K562 (cell line): ENCODE measurements around the gene ST6GALNAC1. TPM values are rescaled to one million over a fixed set of nuclear protein-coding genes. Genes with fewer than 3 reads are reported as not detected.

ENCODE experiments used
- ATAC-seq: fragments of 200-7000 bp; cut with Tn5 transposase; 3 replicates; pipeline ENCODE4 v1.9.1; 2020; ENCODE audit warnings: moderate library complexity
- BruUV-seq: library from RNA; stranded (reverse); fragments of 400-500 nt; replicated peaks from 2 replicates; lab custom pipeline; 2021; lab: Mats Ljungman, UMichigan
- CTCF ChIA-PET: fragments of 300-600 bp; formaldehyde crosslinking; extraction: SDS; loops from one replicate; lab custom pipeline; 2021; ENCODE audit warnings: low intra/inter-chr PET ratio; lab: Yijun Ruan, JAX
- POLR2A ChIA-PET: fragments of 300-600, 350-650 bp; sonication (Branson Sonifier 250); formaldehyde crosslinking; extraction: SDS; loops from one replicate; lab custom pipeline; 2021; ENCODE audit warnings: antibody characterized with exemption, inconsistent platforms; lab: Yijun Ruan, JAX
- DNase-seq, 4 experiments: peaks; one replicate each; pipeline versions ENCODE4 v3.0.0 to v3.0.0-alpha.2; 2011 to 2018; ENCODE audit warnings: low spot score in 3 of 4, mixed read lengths in 3 of 4; ENCODE audit errors: extremely low read depth in 1 of 4
- FAIRE-seq: peaks from 2 replicates; lab custom pipeline; 2011; peaks lifted over from hg19 to GRCh38; lab: Jason Lieb, UNC
- H2AFZ ChIP-seq: 2 replicates; pipeline ENCODE4 v1.6.0; 2011; ENCODE audit warnings: low read depth, low read length, control low read depth, inconsistent platforms
- H3K27ac ChIP-seq: fragments of 200-600 bp; 3 replicates; pipeline ENCODE4 v1.8.0; 2011; ENCODE audit warnings: low read depth, mild to moderate bottlenecking, control low read depth, inconsistent platforms, low read length, moderate library complexity, mixed read lengths; ENCODE audit errors: extremely low read depth
- H3K27me3 ChIP-seq, 2 experiments: fragments of 300-600 bp in 1 of 2; 2 replicates in 1 of 2; 3 replicates in 1 of 2; pipeline versions ENCODE4 v1.6.0 to v1.8.0; 2011; ENCODE audit warnings: inconsistent platforms in 2 of 2, low read length in 2 of 2, mild to moderate bottlenecking in 1 of 2, mixed read lengths in 1 of 2, moderate library complexity in 1 of 2; ENCODE audit not compliant: control insufficient read depth in 2 of 2, insufficient read depth in 2 of 2
- H3K36me3 ChIP-seq: fragments of 300-600 bp; 3 replicates; pipeline ENCODE4 v1.8.0; 2011; ENCODE audit warnings: mild to moderate bottlenecking, low read length, inconsistent platforms; ENCODE audit not compliant: control insufficient read depth, insufficient read depth
- H3K4me1 ChIP-seq, 2 experiments: fragments of 200-600 bp in 1 of 2; replicated peaks in 1 of 2; 2 replicates in 1 of 2; 3 replicates in 1 of 2; pipeline versions ENCODE4 v1.5.1 to v1.8.0; 2011; ENCODE audit warnings: inconsistent platforms in 2 of 2, low read length in 2 of 2, mild to moderate bottlenecking in 1 of 2, mixed read lengths in 1 of 2, moderate library complexity in 1 of 2; ENCODE audit not compliant: control insufficient read depth in 2 of 2, insufficient read depth in 2 of 2
- H3K4me2 ChIP-seq: 2 replicates; pipeline ENCODE4 v1.6.1; 2011; ENCODE audit warnings: low read length, control low read depth, inconsistent platforms, mixed read lengths; ENCODE audit not compliant: insufficient read depth
- H3K4me3 ChIP-seq: fragments of 200-600 bp; sonication (generic), shearing (Covaris generic); 2 replicates; pipeline ENCODE4 v1.5.1; 2016; ENCODE audit warnings: control low read depth, inconsistent platforms
- H3K79me2 ChIP-seq: fragments of 200-600 bp; 3 replicates; pipeline ENCODE4 v1.8.0; 2011; ENCODE audit warnings: low read length, inconsistent platforms; ENCODE audit not compliant: control insufficient read depth, insufficient read depth
- H3K9ac ChIP-seq, 2 experiments: 2 replicates each; pipeline versions ENCODE4 v1.6.0 to v1.6.1; 2011; ENCODE audit warnings: low read depth in 2 of 2, low read length in 2 of 2, control low read depth in 1 of 2, inconsistent platforms in 1 of 2, mild to moderate bottlenecking in 1 of 2, mixed read lengths in 1 of 2; ENCODE audit not compliant: insufficient read depth in 1 of 2
- H3K9me1 ChIP-seq: one replicate; pipeline ENCODE4 v1.6.0; 2011; ENCODE audit warnings: inconsistent platforms, mild to moderate bottlenecking, low read length, moderate library complexity; ENCODE audit not compliant: control insufficient read depth, insufficient read depth
- H3K9me3 ChIP-seq: replicated peaks from 2 replicates; pipeline ENCODE4 v1.5.1; 2011; ENCODE audit warnings: low read depth, low read length, inconsistent platforms; ENCODE audit not compliant: control insufficient read depth, insufficient read depth
- H4K20me1 ChIP-seq: replicated peaks from 2 replicates; pipeline ENCODE4 v1.6.1; 2011; ENCODE audit warnings: low read length, inconsistent platforms, mixed read lengths; ENCODE audit not compliant: control insufficient read depth, insufficient read depth
- ARID1B ChIP-seq: fragments of 450-650 bp; IDR thresholded peaks from 2 replicates; pipeline ENCODE4 v1.6.1; 2016; ENCODE audit warnings: antibody characterized with exemption, mild to moderate bottlenecking, inconsistent platforms
- CC2D1A ChIP-seq: fragments of 450-650 bp; IDR thresholded peaks from 2 replicates; pipeline ENCODE4 v1.6.1; 2017; ENCODE audit warnings: mild to moderate bottlenecking
- E2F4 ChIP-seq: sonication (generic); formaldehyde crosslinking; IDR thresholded peaks from 2 replicates; pipeline ENCODE4 v1.8.0; 2022; ENCODE audit warnings: mild to moderate bottlenecking, low read depth, missing genetic modification reagents
- GATAD2B ChIP-seq: fragments of 450-650 bp; IDR thresholded peaks from 2 replicates; pipeline ENCODE4 v1.6.1; 2017; ENCODE audit warnings: mild to moderate bottlenecking, borderline replicate concordance
- HMGN3 ChIP-seq: IDR thresholded peaks from 2 replicates; pipeline ENCODE4 v1.6.1; 2011; ENCODE audit warnings: borderline replicate concordance, low read depth, mild to moderate bottlenecking, mixed read lengths, low read length; ENCODE audit not compliant: insufficient read length; ENCODE audit errors: extremely low read depth
- SETDB1 ChIP-seq: IDR thresholded peaks from one replicate; pipeline ENCODE4 v1.6.1; 2012; ENCODE audit warnings: low read length, control low read depth, inconsistent platforms
- TCF3 ChIP-seq: sonication (generic); formaldehyde crosslinking; IDR thresholded peaks from 2 replicates; pipeline ENCODE4 v1.4.0; 2020; ENCODE audit warnings: mild to moderate bottlenecking, missing genetic modification reagents
- THRAP3 ChIP-seq: fragments of 450-650 bp; IDR thresholded peaks from 2 replicates; pipeline ENCODE4 v1.6.1; 2016; ENCODE audit warnings: mild to moderate bottlenecking, inconsistent platforms, borderline replicate concordance
- ZFPM2 ChIP-seq: fragments of 250-450 bp; sonication (Bioruptor Pico); IDR thresholded peaks from 2 replicates; pipeline ENCODE4 v1.5.1; 2022; ENCODE audit warnings: mild to moderate bottlenecking
- ZFX ChIP-seq: sonication (generic); formaldehyde crosslinking; IDR thresholded peaks from 2 replicates; pipeline ENCODE4 v1.8.0; 2022; ENCODE audit warnings: mild to moderate bottlenecking, missing genetic modification reagents, moderate library complexity
- ZNF324 ChIP-seq: fragments of 250-450 bp; sonication (Bioruptor Pico); IDR thresholded peaks from 2 replicates; pipeline ENCODE4 v1.4.0; 2020; ENCODE audit warnings: mild to moderate bottlenecking
- WGBS: fragments of 100-300 bp; shearing (Covaris generic); methylation state at CpG from one replicate; pipeline ENCODE4 v1.1.6; 2016; ENCODE audit warnings: low coverage, mixed read lengths; ENCODE audit not compliant: insufficient coverage; ENCODE audit errors: missing lambda C conversion rate; 5-methylcytosine and 5-hydroxymethylcytosine counted together
- in situ Hi-C: fragments of 300-500 bp; cut with MboI; formaldehyde crosslinking; loops from 4 replicates; pipeline ENCODE4 v1.15.0; 2018; ENCODE audit warnings: inconsistent platforms, mixed read lengths
- intact Hi-C: fragments of 100-400 bp; cut with micrococcal nuclease; formaldehyde crosslinking; loops from 2 replicates; pipeline ENCODE4 v1.14.2; 2022
- polyA plus RNA-seq, 8 experiments: library from polyadenylated mRNA; depleted of rRNA in 4 of 8; stranded (reverse) in 5 of 8; unstranded in 3 of 8; fragments of >200 nt; fragmentation: Nextera tagmentation in 2 of 8; fragmentation: Illumina TruSeq in 1 of 8; extraction: Ambion mirVana in 2 of 8; extraction: Trizol in 1 of 8; gene quantifications; 2 replicates each; pipeline versions ENCODE4 v1.2.1 to v1.2.3, GENCODE V29; 2011 to 2014; ENCODE audit warnings: inconsistent platforms in 1 of 8, missing spikeins in 1 of 8
- total RNA-seq, 7 experiments: library from RNA; depleted of rRNA in 6 of 7; stranded (reverse); fragments of >200 nt in 6 of 7; fragmentation: Illumina TruSeq in 2 of 7; extraction: Trizol in 2 of 7; gene quantifications; 2 replicates each; pipeline versions ENCODE4 v1.2.1 to v1.2.3, GENCODE V29; 2011 to 2021; ENCODE audit warnings: low replicate concordance in 1 of 7
- TF ChIP-seq, protein P1 (sequence below), 2 experiments: fragments of 450-650 bp in 1 of 2; sonication (generic) in 1 of 2; formaldehyde crosslinking; conservative IDR thresholded peaks; 2 replicates each; pipeline versions ENCODE4 v1.4.0 to v1.8.1; 2020 to 2022; ENCODE audit warnings: mild to moderate bottlenecking in 1 of 2, missing genetic modification reagents in 1 of 2
- TF ChIP-seq, protein P2 (sequence below): sonication (generic); formaldehyde crosslinking; IDR thresholded peaks from 2 replicates; pipeline ENCODE4 v1.8.0; 2023; ENCODE audit warnings: mild to moderate bottlenecking, missing genetic modification reagents
- TF ChIP-seq, protein P3 (sequence below): fragments of 450-650 bp; IDR thresholded peaks from 2 replicates; pipeline ENCODE4 v1.6.1; 2014; ENCODE audit warnings: low read depth, mild to moderate bottlenecking, moderate library complexity, borderline replicate concordance

Gene ST6GALNAC1
- total and polyA plus RNA-seq, 9 of the 15 experiments (the other 6 are each of a cell fraction or from before 2014, with no cell fraction given): 20.6 to 68.4 (median 50.5) TPM

DNA sequence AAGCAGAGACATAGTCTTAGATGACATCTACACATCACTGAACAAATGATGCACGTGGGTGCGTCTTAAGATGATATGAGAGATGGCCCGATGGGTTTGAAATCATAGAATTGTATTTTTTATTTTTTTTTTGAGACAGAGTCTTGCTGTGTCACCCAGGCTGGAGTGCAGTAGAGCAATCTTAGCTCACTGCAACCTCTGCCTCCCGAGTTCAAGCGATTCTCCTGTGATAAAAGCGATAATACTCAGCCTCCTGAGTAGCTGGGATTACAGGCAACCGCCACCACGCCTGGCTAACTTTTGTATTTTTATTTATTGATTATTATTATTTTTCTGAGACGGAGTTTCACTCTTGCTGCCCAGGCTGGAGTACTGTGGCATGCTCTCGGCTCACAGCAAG lies 5.3 kb downstream of the ST6GALNAC1 start:
- DNase-seq (peak in 1 of 4 experiments; percentile 38), ATAC-seq (no peak), FAIRE-seq (no peak)
- Histone ChIP-seq H3K4me1 (peaks cover 32 to 38% of the 10 kb centered on the region in 2 experiments; a peak in 4 of 5 replicates), H3K27me3 (no peaks in the 10 kb centered on the region), H3K9ac (peak overlapping the region; percentile 62 to 90; a peak in 2 of 4 replicates), H3K79me2 (peaks cover 79% of the 10 kb centered on the region), H3K36me3 (peaks cover 42% of the 10 kb centered on the region), H3K27ac (no peak overlapping the region), H3K9me1 (no peaks in the 10 kb centered on the region), H3K9me3 (no peaks in the 10 kb centered on the region), H3K4me2 (0 out of 2 replicates have a peak overlapping the region, but pooled peaks have one; percentile 99), H3K4me3 (no peak overlapping the region), H2AFZ (no peak overlapping the region), H4K20me1 (no peaks in the 10 kb centered on the region)
- ChIA-PET CTCF (no interaction called here), POLR2A (interaction anchor here (0.6 to 2.1 kb wide), 8 partner anchors 13 to 89 kb away, joined by 3 to 7 read pairs (median 4); no protein-coding TSS in a partner anchor)
- 32% methylated on average over 10 of the region's 10 CpGs for WGBS
- in situ Hi-C loops (no loop called here), intact Hi-C loops (loop anchor here (5.0 kb wide), 1 partner anchor 34 kb away; no protein-coding TSS in a partner anchor)
- BruUV-seq: no TSS peak
- TF ChIP-seq HMGN3 (no peak), ARID1B (peak; percentile 14; the same call in 1 of the 2 replicates), ZFPM2 (CRISPR knock-in tag) (no peak), ZFX (CRISPR knock-in tag) (no peak), CC2D1A (no peak), SETDB1 (no peak), ZNF324 (CRISPR knock-in tag) (no peak), THRAP3 (no peak), TCF3 (CRISPR knock-in tag) (no peak), E2F4 (CRISPR knock-in tag) (no peak), GATAD2B (no peak)
- TF ChIP-seq, protein P1, sequence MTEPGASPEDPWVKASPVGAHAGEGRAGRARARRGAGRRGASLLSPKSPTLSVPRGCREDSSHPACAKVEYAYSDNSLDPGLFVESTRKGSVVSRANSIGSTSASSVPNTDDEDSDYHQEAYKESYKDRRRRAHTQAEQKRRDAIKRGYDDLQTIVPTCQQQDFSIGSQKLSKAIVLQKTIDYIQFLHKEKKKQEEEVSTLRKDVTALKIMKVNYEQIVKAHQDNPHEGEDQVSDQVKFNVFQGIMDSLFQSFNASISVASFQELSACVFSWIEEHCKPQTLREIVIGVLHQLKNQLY (CRISPR knock-in tag; conservative IDR thresholded peaks at IDR 0.05): no peak
- TF ChIP-seq, protein P2, sequence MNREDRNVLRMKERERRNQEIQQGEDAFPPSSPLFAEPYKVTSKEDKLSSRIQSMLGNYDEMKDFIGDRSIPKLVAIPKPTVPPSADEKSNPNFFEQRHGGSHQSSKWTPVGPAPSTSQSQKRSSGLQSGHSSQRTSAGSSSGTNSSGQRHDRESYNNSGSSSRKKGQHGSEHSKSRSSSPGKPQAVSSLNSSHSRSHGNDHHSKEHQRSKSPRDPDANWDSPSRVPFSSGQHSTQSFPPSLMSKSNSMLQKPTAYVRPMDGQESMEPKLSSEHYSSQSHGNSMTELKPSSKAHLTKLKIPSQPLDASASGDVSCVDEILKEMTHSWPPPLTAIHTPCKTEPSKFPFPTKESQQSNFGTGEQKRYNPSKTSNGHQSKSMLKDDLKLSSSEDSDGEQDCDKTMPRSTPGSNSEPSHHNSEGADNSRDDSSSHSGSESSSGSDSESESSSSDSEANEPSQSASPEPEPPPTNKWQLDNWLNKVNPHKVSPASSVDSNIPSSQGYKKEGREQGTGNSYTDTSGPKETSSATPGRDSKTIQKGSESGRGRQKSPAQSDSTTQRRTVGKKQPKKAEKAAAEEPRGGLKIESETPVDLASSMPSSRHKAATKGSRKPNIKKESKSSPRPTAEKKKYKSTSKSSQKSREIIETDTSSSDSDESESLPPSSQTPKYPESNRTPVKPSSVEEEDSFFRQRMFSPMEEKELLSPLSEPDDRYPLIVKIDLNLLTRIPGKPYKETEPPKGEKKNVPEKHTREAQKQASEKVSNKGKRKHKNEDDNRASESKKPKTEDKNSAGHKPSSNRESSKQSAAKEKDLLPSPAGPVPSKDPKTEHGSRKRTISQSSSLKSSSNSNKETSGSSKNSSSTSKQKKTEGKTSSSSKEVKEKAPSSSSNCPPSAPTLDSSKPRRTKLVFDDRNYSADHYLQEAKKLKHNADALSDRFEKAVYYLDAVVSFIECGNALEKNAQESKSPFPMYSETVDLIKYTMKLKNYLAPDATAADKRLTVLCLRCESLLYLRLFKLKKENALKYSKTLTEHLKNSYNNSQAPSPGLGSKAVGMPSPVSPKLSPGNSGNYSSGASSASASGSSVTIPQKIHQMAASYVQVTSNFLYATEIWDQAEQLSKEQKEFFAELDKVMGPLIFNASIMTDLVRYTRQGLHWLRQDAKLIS: no peak
- TF ChIP-seq, protein P3, sequence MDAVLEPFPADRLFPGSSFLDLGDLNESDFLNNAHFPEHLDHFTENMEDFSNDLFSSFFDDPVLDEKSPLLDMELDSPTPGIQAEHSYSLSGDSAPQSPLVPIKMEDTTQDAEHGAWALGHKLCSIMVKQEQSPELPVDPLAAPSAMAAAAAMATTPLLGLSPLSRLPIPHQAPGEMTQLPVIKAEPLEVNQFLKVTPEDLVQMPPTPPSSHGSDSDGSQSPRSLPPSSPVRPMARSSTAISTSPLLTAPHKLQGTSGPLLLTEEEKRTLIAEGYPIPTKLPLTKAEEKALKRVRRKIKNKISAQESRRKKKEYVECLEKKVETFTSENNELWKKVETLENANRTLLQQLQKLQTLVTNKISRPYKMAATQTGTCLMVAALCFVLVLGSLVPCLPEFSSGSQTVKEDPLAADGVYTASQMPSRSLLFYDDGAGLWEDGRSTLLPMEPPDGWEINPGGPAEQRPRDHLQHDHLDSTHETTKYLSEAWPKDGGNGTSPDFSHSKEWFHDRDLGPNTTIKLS: no peak
